Endodermal cell (in vitro differentiated cells): Measurements from ENCODE around the gene MIEN1. TPM values are rescaled to one million over a fixed set of nuclear protein-coding genes. Genes with fewer than 3 reads are reported as not detected.

ENCODE experiments used
- DNase-seq: peaks from one replicate; pipeline ENCODE4 v3.0.0-alpha.2; 2017
- H3K27ac ChIP-seq: 2 replicates; pipeline ENCODE4 v1.5.1; 2013; ENCODE audit warnings: mild to moderate bottlenecking, low read depth, low read length, moderate library complexity
- H3K27me3 ChIP-seq: 2 replicates; pipeline ENCODE4 v1.6.1; 2013; ENCODE audit warnings: mild to moderate bottlenecking, low read length, moderate library complexity; ENCODE audit not compliant: insufficient read depth, control insufficient read depth, poor library complexity, severe bottlenecking
- H3K36me3 ChIP-seq: 2 replicates; pipeline ENCODE4 v1.7.0; 2013; ENCODE audit warnings: mild to moderate bottlenecking, low read length, moderate library complexity; ENCODE audit not compliant: control insufficient read depth, insufficient read depth
- H3K4me1 ChIP-seq: one replicate; pipeline ENCODE4 v1.7.0; 2013; ENCODE audit warnings: low read length; ENCODE audit not compliant: control insufficient read depth, insufficient read depth
- H3K4me3 ChIP-seq: 2 replicates; pipeline ENCODE4 v1.5.1; 2013; ENCODE audit warnings: mild to moderate bottlenecking, low read length, moderate library complexity
- H3K9ac ChIP-seq: 2 replicates; pipeline ENCODE4 v1.6.1; 2013; ENCODE audit warnings: mild to moderate bottlenecking, low read length, moderate library complexity; ENCODE audit not compliant: poor library complexity, severe bottlenecking; ENCODE audit errors: extremely low read depth
- H3K9me3 ChIP-seq: 2 replicates; pipeline ENCODE4 v1.6.1; 2013; ENCODE audit warnings: mild to moderate bottlenecking, low read length, moderate library complexity; ENCODE audit not compliant: control insufficient read depth
- H3K27ac Mint-ChIP-seq: 2 replicates; pipeline ENCODE4 v1.8.0; 2020; ENCODE audit warnings: mixed read lengths
- H3K27me3 Mint-ChIP-seq: 2 replicates; pipeline ENCODE4 v1.8.0; 2021; ENCODE audit warnings: mild to moderate bottlenecking, mixed read lengths; ENCODE audit not compliant: insufficient read depth
- H3K36me3 Mint-ChIP-seq: 2 replicates; pipeline ENCODE4 v1.8.0; 2020; ENCODE audit warnings: low read depth, mixed read lengths
- H3K4me1 Mint-ChIP-seq: 2 replicates; pipeline ENCODE4 v1.8.0; 2020; ENCODE audit warnings: mixed read lengths
- H3K4me3 Mint-ChIP-seq: 2 replicates; pipeline ENCODE4 v1.8.0; 2020; ENCODE audit warnings: mild to moderate bottlenecking, moderate library complexity, mixed read lengths
- H3K9me3 Mint-ChIP-seq: 2 replicates; pipeline ENCODE4 v1.8.0; 2020; ENCODE audit warnings: mild to moderate bottlenecking, mixed read lengths
- WGBS, 2 experiments: methylation state at CpG; one replicate each; pipeline versions ENCODE4 v1.1.5 to v1.1.7; 2013; ENCODE audit warnings: missing lambda C conversion rate in 2 of 2, mixed read lengths in 1 of 2; ENCODE audit not compliant: insufficient coverage in 1 of 2, insufficient read length in 1 of 2; 5-methylcytosine and 5-hydroxymethylcytosine counted together
- total RNA-seq, 2 donors: library from RNA; stranded (reverse); fragmentation: NEBNext Ultra II Directional in 1 of 2; extraction: Animal tissue kit (Norgen Biotek cat#: 25700) in 1 of 2; gene quantifications; 2 replicates in 1 of 2; 3 replicates in 1 of 2; pipeline ENCODE4 v1.2.1, GENCODE V29; 2021
- TF ChIP-seq, protein P1 (sequence below): fragments of 200-600 bp; sonication (generic); conservative IDR thresholded peaks from 2 replicates; pipeline ENCODE4 v1.5.0; 2021; ENCODE audit warnings: antibody characterized with exemption, mild to moderate bottlenecking

Gene MIEN1
- total RNA-seq, 2 donors from 2014 or later: 42.6 to 57.0 TPM

DNA sequence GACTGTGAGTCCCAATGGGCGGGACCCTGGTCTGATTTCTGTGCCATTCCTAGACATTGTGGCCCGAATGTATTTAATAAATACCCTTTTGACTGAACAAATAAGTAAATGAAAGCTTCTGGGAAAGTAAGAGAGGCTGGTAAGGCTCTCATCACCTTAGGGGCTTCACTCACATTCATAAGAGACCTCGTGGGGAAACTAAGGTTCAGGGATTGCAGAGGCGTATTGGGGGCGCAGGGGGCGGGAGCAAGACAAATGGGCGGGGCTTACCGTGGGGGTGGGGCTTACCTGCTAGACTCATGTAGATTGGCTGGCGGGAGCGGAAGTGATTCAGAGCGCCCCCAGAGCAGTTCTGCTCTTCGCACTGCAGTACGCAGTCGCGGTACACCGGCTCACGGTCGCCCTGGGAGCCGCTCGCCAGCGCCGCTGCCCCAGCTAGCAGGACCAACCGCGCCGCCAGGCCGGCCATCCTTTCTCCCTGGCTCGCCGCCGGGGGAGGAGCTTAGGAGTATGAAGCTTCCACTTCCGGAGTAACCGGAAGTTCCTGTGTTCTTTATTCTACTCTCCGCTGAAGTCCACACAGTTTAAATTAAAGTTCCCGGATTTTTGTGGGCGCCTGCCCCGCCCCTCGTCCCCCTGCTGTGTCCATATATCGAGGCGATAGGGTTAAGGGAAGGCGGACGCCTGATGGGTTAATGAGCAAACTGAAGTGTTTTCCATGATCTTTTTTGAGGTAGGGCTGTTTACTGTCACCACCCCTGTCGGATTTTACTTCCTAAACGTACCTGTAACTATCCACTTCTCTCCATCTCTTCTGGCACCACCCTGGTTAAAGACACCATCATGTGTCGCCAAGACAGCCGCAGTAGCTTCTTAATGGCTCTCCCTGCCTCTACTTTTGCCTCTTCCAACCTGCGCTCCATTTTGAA is 42.5 kb downstream of the MIEN1 start, which contains the start of gene PGAP3:
TSS of gene PGAP3 (minus strand) at position 512 of the 929 bp plus-strand sequence. CDS start at position 469, 43 bp downstream.
- peaks cover 2% of the 10 kb centered on the region for H3K9me3 Mint-ChIP-seq
- peaks cover 19% of the 10 kb centered on the region for H3K36me3 Mint-ChIP-seq
- TF ChIP-seq, protein P1, sequence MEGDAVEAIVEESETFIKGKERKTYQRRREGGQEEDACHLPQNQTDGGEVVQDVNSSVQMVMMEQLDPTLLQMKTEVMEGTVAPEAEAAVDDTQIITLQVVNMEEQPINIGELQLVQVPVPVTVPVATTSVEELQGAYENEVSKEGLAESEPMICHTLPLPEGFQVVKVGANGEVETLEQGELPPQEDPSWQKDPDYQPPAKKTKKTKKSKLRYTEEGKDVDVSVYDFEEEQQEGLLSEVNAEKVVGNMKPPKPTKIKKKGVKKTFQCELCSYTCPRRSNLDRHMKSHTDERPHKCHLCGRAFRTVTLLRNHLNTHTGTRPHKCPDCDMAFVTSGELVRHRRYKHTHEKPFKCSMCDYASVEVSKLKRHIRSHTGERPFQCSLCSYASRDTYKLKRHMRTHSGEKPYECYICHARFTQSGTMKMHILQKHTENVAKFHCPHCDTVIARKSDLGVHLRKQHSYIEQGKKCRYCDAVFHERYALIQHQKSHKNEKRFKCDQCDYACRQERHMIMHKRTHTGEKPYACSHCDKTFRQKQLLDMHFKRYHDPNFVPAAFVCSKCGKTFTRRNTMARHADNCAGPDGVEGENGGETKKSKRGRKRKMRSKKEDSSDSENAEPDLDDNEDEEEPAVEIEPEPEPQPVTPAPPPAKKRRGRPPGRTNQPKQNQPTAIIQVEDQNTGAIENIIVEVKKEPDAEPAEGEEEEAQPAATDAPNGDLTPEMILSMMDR: no peak
- Histone ChIP-seq H3K4me1 (peaks cover 3% of the 10 kb centered on the region), H3K27ac (peak within 1 kb of the TSS; percentile 78), H3K36me3 (no peaks in the 10 kb centered on the region), H3K4me3 (peak within 1 kb of the TSS; percentile 91), H3K9me3 (no peaks in the 10 kb centered on the region), H3K9ac (peak within 1 kb of the TSS; percentile 43), H3K27me3 (no peaks in the 10 kb centered on the region)
- peaks cover 24% of the 10 kb centered on the region for H3K4me1 Mint-ChIP-seq
- H3K4me3 Mint-ChIP-seq: peak within 1 kb of the TSS; percentile 80
- peaks cover 1% of the 10 kb centered on the region for H3K27me3 Mint-ChIP-seq
- whole genome bisulfite sequencing, 2 experiments: 8 to 21% methylated on average over 31 to 45 of the region's 45 CpGs
- DNase-seq: peak; percentile 98
- H3K27ac Mint-ChIP-seq: peak within 1 kb of the TSS; percentile 91

DNA sequence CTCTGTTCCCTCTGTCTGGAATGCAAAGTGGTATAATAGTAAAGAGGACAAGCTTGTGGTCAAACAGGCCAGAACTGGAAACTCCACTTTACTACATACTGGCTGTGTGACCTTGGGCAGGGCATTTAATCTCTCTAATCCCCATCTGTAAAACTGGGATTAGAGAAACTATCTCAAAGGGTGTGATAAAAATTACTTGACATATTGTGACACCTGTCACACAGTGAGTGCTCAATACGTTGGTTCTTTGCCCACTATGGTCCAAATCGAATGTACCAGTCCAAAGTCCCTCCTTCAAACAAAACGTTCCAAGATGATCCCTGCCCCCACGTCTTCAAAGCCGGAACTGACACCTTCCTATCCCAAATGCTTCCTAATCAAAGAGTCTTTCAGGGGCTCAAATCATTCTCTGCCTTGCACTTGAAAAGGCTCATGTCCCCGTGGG is 43.2 kb downstream of the MIEN1 start:
- TF ChIP-seq, protein P1: no peak
- Histone ChIP-seq H3K9me3 (no peaks in the 10 kb centered on the region), H3K36me3 (no peaks in the 10 kb centered on the region), H3K4me3 (peak overlapping the region; percentile 91), H3K27ac (no peak overlapping the region), H3K9ac (no peak overlapping the region), H3K27me3 (no peaks in the 10 kb centered on the region), H3K4me1 (peaks cover 3% of the 10 kb centered on the region)
- Mint-ChIP-seq H3K9me3 (peaks cover 2% of the 10 kb centered on the region), H3K4me1 (peaks cover 24% of the 10 kb centered on the region), H3K36me3 (peaks cover 24% of the 10 kb centered on the region), H3K27ac (peak overlapping the region; percentile 91), H3K27me3 (peaks cover 1% of the 10 kb centered on the region), H3K4me3 (peak overlapping the region; percentile 80)
- no peak for DNase-seq
- 67 to 72% methylated on average over 5 to 6 of the region's 6 CpGs for WGBS, 2 experiments

DNA sequence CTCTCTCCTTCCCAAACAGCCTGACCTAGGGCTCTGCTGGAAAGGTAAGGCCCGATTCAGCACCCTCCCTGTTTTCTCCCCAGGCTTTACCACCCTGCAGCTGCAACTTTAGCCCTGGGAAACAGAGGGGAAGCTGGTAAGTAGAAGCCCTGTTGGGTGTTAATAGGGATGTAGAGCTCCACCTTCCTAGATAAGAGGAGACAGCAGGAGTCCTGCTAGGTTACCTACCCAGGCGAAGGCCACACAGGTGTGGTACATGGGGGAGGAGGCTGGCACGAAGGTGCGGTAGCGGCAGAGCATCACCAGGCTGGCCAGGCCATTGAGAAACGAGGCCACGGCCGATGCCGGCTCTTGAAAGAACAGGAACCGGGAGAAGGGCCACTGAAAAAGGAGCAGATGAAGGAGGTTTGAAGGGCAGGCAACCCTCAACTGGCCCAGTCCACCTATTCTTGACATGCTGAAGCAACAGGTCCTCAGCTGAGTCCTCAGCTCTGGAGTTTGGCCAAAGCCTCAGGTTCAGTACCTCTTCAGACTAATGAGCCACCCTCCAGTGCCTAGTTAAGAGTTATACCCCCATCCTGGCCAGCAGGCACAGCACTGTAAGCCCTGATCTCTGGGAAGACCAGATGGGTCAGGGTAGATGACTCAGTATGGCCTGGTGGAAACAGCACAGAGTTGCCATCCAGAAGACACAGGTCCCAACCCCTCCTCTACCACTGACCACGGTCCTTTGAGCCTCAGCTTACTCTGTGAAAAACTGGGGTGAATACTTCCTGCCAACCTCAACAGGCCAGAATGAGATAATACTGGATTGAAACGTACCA is 45.8 kb downstream of the MIEN1 start:
- WGBS, 2 experiments: 87 to 93% methylated on average over 7 to 12 of the region's 12 CpGs

More for the DNA sequence above, 45.8 kb downstream of the MIEN1 start:
- Histone ChIP-seq H3K36me3 (no peaks in the 10 kb centered on the region), H3K4me3 (no peak overlapping the region), H3K9ac (no peak overlapping the region), H3K4me1 (peaks cover 3% of the 10 kb centered on the region), H3K27ac (no peak overlapping the region), H3K27me3 (no peaks in the 10 kb centered on the region), H3K9me3 (no peaks in the 10 kb centered on the region)
- no peak overlapping the region for H3K4me3 Mint-ChIP-seq
- DNase-seq: peak; percentile 73
- TF ChIP-seq, protein P1: no peak
- H3K27ac Mint-ChIP-seq: no peak overlapping the region
- H3K4me1 Mint-ChIP-seq: peaks cover 24% of the 10 kb centered on the region
- H3K36me3 Mint-ChIP-seq: peaks cover 41% of the 10 kb centered on the region
- peaks cover 2% of the 10 kb centered on the region for H3K9me3 Mint-ChIP-seq
- peaks cover 1% of the 10 kb centered on the region for H3K27me3 Mint-ChIP-seq
